Hematopoietic multipotent progenitor cell (in vitro differentiated cells): Measurements from ENCODE around the gene NUDT3. TPM values are rescaled to one million over a fixed set of nuclear protein-coding genes. Genes with fewer than 3 reads are reported as not detected.
"Not testable (repeated sequence)": the region's sequence is repeated elsewhere in the genome, so short reads cannot be mapped to it uniquely, and the experiment has no call there.

Experiments used
- DNase-seq, 3 donors: peaks; one replicate each; pipeline ENCODE4 v3.0.0-alpha.2; 2011 to 2015; ENCODE audit warnings: low read depth in 2 of 3, low spot score in 2 of 3
- total RNA-seq: library from RNA; depleted of rRNA; stranded (reverse); fragments of >200 nt; gene quantifications from one replicate; pipeline ENCODE4 v1.2.3, GENCODE V29; 2012

Gene NUDT3
- total RNA-seq, 1 donor: 28.3 TPM

DNA sequence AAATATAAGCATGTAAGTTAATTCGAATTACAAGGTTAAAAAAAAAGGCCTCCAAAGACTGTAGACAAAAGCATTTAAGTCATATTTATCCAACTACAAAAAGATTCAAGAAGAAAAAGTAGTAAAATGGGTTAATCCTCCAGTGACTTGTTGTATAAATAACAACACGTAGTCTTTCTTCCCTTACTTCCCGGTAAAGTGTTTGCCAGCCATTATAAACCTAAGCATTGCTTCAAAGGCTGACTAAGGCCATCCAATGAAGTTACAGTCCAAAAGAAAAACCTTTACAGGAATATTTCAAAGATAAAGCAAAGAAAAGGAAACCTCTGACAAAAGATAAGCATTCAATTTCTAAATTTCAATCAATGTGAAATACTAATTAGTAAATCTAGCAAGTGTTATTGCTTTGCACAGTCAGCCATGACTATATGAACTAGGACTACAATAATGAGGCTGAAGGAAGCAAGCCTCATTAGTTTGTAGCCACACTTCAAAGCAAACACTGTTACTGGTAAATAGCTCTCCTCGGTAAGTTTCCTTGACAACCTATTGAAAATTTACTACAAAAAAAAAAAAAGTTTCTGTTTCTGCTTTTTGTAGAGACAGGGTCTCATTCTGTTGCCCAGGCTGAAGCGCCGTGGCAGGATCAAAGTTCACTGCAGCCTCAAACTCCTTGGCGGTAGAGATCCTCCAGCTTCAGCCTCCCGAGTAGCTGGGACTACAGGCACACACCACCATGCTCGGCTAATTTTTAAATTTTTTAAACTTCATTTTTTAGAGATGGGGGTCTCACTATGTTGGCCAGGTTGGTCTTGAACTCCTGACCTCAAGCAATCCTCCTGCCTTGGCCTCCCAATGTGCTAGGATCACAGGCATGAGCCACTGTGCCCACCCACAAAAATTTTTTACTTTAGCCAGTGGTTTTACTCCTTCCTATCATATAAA, 46.0 kb downstream of the NUDT3 start:
- peak in 1 of 3 donors; percentile 71 for DNase-seq

DNA sequence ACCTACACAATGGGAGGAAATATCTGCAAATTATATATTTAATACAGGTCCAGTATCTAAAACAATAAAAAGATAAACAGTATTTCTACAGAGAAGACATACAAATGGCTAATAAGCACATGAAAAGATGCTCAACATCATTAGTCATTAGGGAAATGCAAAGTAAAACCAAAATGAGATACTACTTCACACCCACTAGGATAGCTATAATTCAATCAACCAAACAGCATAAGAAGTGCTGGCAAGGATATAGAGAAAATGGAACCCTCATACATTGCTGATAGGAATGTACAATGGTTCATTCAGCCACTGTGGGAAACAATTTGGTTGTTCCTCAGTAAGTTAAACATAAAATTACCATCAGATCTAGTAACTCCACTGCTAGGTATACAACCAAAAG, 48.7 kb downstream of the NUDT3 start:
- DNase-seq: no peak

DNA sequence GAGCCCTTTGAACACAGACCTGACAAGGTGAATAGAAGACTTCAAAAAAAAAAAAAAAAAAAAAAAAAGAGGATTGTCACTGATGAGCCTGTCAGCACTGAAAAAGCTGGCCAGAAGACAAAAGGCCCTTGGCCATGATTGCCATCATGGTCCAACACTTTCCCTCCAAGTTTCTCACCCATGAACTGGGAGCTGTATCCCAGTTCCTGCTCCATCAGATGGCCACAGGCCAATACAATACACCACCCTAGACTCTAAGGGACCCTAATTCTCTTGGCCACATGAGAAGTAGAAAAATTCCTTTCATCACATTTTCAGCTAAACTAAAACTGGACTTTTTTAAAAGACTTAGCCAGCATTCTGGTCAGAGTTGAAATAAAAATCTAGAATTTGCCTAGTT, 50.2 kb downstream of the NUDT3 start:
- no peak for DNase-seq

DNA sequence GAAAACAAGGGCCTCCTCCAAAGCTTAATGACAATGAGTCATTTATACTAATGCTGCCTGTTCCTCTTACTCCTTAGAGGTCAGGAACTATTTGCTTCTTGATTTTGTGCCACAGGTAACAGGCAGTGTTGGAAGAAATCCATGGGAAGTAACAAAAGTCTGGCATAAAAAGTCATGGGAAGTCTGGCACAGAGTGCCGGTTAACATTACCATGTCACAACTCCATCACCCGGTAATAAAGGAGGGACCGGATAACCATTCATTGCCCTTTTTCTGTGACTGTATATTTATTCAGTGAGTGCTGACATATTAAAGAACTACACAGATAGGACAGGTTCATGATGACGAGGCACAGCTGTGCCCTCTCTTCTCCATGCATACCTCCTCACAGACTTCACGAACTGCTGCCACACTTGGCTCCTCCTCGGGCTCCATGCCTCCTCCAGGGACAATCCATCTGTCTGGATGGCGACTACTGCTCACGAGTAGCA, 50.9 kb downstream of the NUDT3 start:
- no peak for DNase-seq

DNA sequence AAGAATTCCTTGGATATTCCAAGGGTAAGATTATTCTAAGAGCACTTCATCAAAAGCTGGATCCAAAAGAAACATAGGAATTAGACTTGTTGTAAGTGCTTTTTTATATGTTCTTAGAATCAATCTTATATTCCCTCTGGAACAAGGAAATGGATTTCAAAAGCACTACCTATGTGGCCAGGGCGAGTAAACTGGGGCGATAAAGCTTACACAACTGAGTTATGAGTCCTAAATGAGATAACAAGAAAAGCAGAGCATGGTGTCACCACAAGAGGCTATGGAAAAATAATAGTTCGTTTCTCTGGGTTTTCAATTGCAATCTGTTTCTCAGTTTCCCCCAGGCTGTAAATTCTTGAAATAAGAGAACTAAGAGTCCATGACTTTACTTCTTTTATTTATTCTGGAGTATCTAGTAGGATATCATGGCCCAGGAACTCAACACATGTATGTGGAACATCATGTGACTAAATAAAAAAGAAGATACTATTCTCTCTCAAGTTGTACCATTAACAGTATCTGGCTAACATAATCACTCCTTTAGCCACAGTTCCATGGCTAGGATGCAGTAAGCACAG, 51.5 kb downstream of the NUDT3 start:
- no peak for DNase-seq

DNA sequence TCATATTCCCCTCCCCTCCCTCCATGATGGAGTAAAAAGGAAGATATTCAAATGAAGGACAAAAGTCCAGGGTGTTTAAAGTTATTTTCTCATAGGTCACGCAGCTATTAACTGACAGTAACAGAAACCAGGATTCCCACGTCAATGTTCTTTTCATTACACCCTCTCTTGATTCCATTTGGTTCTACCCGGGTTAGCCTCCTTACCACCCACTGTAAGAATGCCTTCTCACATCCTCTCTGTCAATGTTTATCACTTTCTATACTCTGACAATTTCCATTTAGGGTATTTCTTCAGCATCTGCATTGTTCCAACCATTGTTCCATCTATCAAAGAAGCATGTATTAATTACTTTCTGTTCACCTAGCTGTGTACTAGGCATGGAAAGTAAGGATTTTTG, 52.1 kb downstream of the NUDT3 start:
- no peak for DNase-seq

DNA sequence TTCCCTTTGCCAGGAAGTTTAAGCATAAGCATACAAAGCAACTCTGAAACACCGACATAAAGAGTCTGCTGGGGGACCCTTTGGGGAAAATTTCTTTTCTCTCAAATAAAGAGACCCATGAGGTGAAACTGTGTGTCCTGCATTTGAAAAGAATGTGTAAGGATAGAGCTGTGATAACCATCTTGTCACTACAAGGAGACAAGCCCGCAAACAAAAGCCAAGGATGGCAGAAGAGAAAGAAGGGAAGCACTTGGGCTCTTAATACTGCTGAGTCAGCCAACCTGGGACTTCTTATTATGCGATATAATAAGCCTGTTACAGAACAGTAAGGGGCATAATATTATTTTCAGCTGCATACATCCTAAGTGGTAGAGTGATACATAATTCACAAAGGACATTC, 52.5 kb downstream of the NUDT3 start:
- DNase-seq: peak in 1 of 3 donors; percentile 36

DNA sequence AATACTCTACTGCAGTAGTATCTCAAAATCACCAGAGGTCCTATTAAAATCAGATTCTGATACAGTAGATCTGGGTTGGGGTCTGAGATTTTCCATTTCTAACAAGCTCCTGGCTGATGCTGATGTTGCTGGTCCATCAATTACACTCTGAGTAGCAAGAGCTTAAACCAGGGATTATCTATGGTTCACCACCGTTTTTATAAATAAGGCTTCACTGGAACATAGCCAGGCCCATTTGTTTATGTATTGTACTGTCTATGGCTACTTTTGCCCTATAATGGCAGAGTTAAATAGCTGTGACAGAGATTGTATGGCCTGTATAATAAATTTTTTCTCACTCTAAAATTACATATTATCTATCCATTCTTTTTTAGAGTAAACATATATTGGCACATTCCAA, 53.0 kb downstream of the NUDT3 start:
- DNase-seq: no peak

DNA sequence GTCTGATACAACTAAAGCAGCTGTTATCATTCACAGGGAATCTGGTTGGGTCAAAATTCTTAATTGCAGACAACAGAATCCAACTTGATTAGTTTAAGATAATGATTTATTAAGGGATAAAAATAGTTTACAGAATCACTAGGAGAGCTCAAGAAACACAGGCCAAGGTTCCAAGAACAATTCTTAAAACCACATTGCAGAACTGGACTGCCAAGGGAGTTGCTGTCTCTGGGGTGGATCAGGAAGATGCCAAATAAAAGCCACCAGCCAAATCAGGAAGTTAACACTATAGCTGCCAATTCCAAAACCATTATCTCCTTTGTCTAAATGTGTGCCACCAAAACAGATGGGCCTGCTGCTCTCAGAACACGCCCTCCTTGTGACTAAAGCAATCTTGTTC, 53.7 kb downstream of the NUDT3 start:
- DNase-seq: no peak

DNA sequence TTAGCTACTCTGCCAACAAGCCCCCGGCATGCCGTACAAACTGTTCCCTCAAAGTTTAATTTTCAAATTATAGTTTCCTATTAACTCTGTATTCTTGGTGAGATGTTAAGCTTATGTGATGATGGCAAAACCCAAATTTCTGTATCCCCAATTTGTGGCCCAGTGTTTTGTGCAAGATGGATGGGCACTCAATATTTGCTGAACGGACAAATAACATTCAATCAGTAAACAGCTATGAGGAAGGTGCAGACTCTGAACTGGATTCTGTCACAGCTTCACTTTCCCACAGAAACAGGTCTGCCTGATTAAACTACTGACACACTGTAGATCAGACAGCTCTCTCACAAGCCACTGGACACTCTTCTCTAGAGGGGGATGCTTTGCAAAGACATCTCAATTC, 54.1 kb downstream of the NUDT3 start:
- DNase-seq: no peak

DNA sequence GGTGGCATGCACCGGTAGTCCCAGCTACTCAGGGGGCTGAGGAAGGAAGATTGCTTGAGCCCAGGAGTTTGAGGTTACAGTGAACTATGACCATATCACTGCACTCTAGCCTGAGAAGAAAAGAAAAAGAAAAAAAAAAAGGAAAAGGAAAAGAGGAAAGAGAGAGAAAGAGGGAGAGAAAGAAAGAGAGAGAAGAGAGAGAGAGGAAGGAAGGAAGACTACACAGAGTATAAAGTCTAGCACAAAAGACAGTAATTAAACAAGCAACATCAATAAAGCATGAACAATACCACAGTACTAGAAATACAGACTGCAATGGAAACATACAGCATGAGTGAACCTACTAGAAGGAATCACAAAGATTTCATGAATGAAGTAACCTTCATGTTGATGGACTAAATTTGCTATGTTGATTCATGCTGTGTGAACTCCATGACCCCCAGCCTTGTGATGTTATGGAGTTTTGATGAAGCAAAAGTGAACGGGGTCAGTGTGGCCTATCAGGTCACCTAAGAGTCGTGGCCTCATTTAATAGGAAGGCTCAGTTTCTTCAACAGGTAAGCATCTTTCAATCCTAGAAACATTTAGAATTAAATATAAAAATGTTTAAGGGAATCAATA, 57.6 kb downstream of the NUDT3 start:
- no peak for DNase-seq

DNA sequence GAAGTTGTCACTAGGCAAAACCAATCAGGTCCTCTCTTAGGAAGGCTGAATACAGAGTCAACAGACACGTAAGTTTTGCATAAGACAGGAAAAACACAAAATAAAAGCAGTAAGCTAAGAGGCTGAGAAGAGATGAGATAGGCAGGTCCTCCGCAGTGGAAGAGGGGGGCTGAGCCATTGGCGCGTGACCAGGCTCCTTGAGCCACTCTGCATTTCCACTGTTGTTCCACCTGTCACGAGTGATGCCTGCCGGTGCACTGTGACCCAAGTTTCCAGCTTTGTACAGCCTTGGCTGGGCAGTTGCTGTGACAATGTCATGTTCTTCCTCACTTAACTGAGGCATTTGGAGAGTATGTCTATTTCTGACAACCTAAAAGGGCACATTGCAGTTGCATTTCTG, 58.6 kb downstream of the NUDT3 start:
- DNase-seq: no peak

DNA sequence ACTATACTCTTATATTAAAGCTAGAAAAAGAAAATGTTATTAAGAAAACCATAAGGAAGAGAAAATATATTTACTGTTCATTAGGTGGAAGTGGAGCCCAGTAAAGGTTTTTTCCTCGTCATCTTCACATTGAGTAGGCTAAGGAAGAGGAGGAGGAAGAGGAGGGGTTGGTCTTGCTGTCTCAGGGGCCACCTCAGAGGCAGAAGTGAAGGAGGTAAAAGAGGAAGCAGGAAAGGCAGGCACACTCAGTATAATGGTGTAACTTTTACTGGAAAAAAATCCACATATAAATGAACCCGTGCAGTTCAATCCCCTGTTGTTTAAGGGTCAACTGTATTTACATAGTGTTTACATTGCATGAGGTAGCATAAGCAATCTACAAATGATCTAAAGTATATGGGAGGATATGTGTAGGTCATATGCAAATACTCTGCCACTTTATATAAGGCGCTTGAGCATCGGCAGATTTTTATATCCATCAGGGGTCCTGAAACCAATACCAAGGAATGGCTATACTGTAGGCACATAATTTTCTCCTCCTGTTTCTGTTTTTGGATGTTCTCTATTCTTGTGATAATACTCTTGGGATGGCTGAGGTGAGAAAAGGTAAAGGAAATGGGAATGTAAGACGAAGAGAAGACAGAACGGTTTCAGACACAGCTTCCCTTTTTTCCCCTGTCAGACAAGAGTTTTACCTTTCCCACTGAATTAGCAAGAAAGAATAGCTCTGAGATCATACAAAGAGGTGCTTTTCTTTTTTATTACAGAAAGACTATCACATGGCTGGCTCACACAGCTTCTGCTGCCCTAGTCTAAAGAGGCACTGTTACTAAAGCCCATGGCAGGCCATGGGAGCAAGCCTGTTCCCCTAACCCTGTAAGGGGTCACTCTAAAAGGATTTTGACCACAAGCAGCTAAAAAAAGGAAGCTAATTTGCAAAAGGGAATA, 59.9 kb downstream of the NUDT3 start:
- DNase-seq: no peak

DNA sequence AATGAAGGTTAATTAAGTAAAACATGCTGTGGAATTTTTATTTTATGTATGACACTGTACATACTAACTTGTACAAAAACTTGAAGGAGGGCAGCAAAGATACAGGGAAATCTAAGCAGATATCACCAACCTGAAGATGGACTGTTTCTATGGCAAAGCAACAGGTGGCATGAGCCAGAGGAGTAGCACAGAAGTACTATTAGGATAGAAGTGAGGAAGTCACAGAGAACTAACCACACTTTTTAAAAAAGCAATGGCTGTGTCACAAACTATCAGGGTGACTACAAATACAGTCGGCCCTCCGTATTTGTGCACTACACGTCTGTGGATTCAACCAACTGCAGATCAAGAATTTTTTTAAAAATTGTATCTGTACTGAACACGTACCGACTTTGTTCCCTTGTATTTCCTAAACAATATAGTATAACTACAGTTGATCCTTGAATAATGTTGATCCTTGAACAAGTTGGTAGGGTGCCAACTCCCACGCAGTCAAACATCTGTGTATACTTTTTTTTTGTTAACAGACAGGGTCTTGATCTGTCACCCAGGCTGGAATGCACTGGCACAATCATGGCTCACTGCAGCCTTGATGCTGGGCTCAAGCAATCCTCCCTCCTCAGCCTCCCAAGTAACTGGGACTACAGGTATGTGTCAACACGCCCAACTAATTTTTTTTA, 61.0 kb downstream of the NUDT3 start:
- DNase-seq: peak in 1 of 3 donors; percentile 27

DNA sequence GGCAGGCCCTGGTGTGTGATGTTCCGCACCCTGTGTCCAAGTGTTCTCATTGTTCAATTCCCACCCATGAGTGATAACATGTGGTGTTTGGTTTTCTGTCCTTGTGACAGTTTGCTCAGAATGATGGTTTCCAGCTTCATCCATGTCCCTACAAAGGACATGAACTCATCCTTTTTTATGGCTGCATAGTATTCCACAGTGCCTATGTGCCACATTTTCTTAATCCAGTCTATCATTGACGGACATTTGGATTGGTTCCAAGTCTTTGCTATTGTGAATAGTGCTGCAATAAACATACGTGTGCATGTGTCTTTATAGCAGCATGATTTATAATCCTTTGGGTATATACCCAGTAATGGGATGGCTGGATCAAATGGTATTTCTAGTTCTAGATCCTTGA, 62.7 kb downstream of the NUDT3 start:
- DNase-seq: not testable (repeated sequence)

DNA sequence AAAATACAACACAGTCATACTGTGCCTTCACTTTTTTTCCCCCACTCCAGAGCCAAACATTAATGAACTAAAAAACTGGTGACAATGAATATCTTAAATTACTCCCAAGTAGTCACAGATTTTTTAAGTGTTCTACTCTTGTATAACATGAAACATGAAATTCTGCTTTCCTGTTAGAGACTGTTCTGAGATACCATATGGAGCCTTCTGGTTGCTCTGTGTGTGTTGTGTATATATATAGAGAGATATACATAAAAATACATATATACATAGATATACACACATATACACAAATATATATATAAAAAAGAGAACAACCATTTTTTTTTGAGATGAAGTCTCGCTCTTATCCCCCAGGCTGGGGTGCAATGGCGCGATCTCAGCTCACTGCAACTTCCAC, 63.5 kb downstream of the NUDT3 start:
- no peak for DNase-seq

DNA sequence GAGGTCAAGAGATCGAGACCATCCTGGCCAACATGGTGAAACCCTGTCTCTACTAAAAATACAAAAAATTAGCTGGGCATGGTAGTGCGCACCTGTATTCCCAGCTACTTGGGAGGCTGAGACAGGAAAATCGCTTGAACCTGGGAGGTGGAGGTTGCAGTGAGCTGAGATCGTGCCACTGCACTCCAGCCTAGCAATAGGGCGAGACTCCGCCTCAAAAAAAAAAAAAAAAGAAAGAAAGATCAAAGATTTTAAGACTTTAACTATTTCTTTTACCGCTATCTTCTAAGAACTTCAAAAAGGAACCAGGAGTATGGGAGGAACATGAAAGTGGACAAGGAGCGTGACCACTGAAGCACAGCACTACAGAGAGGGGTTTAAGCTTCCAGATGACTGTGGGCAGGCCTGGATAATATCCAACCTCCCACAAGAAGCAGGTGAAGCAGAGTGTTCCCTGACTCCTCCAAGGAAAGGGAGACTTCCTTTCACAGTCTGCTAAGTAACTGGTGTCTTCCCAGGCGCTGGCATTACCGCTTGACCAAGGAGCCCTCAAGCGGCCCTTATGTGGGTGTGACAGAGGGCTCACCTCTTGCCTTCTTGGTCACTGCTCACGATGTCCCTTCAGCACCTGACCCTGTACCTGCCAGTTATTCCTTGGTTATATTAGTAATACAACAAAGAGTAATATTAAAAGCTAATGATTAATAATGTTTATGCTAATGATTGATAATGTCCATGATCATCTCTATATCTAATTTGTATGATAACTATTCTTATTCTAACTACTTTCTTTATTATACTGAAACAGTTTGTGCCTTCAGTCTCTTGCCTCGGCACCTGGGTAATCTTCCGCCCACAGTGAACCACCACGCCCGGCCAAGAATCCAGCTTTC, 64.9 kb downstream of the NUDT3 start:
- not testable (repeated sequence) for DNase-seq

DNA sequence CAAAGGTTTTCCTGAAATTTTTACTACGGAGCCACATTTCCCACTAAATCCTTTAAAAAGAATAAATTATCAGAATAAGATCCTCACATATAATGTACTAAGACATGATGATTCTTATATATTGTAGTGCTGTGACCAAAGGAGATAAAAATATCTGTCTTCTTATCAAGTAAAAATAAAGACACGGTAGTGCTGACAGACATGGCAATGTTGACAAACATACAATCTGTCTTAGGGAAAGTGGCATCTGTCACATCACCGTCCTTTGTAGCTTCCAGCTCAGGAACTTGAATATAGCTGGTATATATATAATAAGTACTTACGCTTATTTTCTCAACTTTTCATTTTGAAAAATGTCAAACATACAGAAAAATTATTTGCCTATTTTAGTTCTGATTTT, 66.8 kb downstream of the NUDT3 start:
- DNase-seq: no peak
